Measurements from ENCODE around the gene SLC39A3.
"Not testable (repeated sequence)": the region's sequence is repeated elsewhere in the genome, so short reads cannot be mapped to it uniquely, and the experiment has no call there.

SLC39A3 gene

GRCh38 chr19:2722541-2723344 is 17.1 kb downstream of the SLC39A3 start:
- DNase-seq (ENCODE audit: low read depth): no peak

- DNase-seq (ENCODE audit: low read depth): no peak
Observed at GRCh38 chr19:2721570-2722540, 18.0 kb downstream of the SLC39A3 start.

GRCh38 chr19:2720777-2721569 is 18.8 kb downstream of the SLC39A3 start, which contains the start of gene DIRAS1:
TSS of gene DIRAS1 (minus strand) at chr19:2721372. CDS start at chr19:2717806, 3,566 bp downstream.
- no peak for DNase-seq (ENCODE audit: low read depth)

- no peak for DNase-seq (ENCODE audit: low read depth)
Observed at GRCh38 chr19:2719920-2720776, 19.7 kb downstream of the SLC39A3 start.

GRCh38 chr19:2719232-2719735 is 20.5 kb downstream of the SLC39A3 start:
- DNase-seq (ENCODE audit: low read depth): no peak

- no peak for DNase-seq (ENCODE audit: low read depth)
Observed at GRCh38 chr19:2717638-2718541, 21.9 kb downstream of the SLC39A3 start.

GRCh38 chr19:2716722-2717637 is 22.8 kb downstream of the SLC39A3 start:
- no peak for DNase-seq (ENCODE audit: low read depth)

- no peak for DNase-seq (ENCODE audit: low read depth)
Observed at GRCh38 chr19:2716275-2716650, 23.6 kb downstream of the SLC39A3 start.

- no peak for DNase-seq (ENCODE audit: low read depth)
Observed at GRCh38 chr19:2715470-2716274, 24.1 kb downstream of the SLC39A3 start.

GRCh38 chr19:2714531-2715269 is 25.1 kb downstream of the SLC39A3 start:
- DNase-seq (ENCODE audit: low read depth): no peak

- not testable (repeated sequence) for DNase-seq (ENCODE audit: low read depth)
Observed at GRCh38 chr19:2714102-2714501, 25.7 kb downstream of the SLC39A3 start.

- not testable (repeated sequence) for DNase-seq (ENCODE audit: low read depth)
Observed at GRCh38 chr19:2713170-2713569, 26.6 kb downstream of the SLC39A3 start.

- DNase-seq (ENCODE audit: low read depth): no peak
Observed at GRCh38 chr19:2711875-2712205, 28.0 kb downstream of the SLC39A3 start.

- DNase-seq (ENCODE audit: low read depth): no peak
Observed at GRCh38 chr19:2711172-2711874, 28.5 kb downstream of the SLC39A3 start.

GRCh38 chr19:2706251-2706650 is 33.6 kb downstream of the SLC39A3 start:
- no peak for DNase-seq (ENCODE audit: low read depth)

- no peak for DNase-seq (ENCODE audit: low read depth)
Observed at GRCh38 chr19:2703691-2704216, 36.1 kb downstream of the SLC39A3 start.
